Glutamatergic neuron (in vitro differentiated cells): Measurements from ENCODE around the gene PRSS33. TPM values are rescaled to one million over a fixed set of nuclear protein-coding genes. Genes with fewer than 3 reads are reported as not detected.

ENCODE experiments used
- DNase-seq: peaks from one replicate; pipeline ENCODE4 v3.0.0; 2022
- H3K27ac Mint-ChIP-seq: one replicate; pipeline ENCODE4 v1.8.0; 2020; ENCODE audit warnings: mild to moderate bottlenecking, mixed read lengths, inconsistent platforms; ENCODE audit not compliant: unreplicated experiment
- H3K27me3 Mint-ChIP-seq: one replicate; pipeline ENCODE4 v1.8.0; 2020; ENCODE audit warnings: mild to moderate bottlenecking, moderate library complexity, mixed read lengths, inconsistent platforms; ENCODE audit not compliant: unreplicated experiment
- H3K36me3 Mint-ChIP-seq: one replicate; pipeline ENCODE4 v1.8.0; 2020; ENCODE audit warnings: mild to moderate bottlenecking, mixed read lengths, inconsistent platforms; ENCODE audit not compliant: unreplicated experiment
- H3K4me1 Mint-ChIP-seq: one replicate; pipeline ENCODE4 v1.8.0; 2020; ENCODE audit warnings: mild to moderate bottlenecking, low read depth, mixed read lengths, inconsistent platforms; ENCODE audit not compliant: unreplicated experiment
- H3K4me3 Mint-ChIP-seq: one replicate; pipeline ENCODE4 v1.8.0; 2020; ENCODE audit warnings: mild to moderate bottlenecking, mixed read lengths, inconsistent platforms; ENCODE audit not compliant: unreplicated experiment
- H3K9me3 Mint-ChIP-seq: one replicate; pipeline ENCODE4 v1.8.0; 2020; ENCODE audit warnings: mild to moderate bottlenecking, moderate library complexity, mixed read lengths, inconsistent platforms; ENCODE audit not compliant: unreplicated experiment
- CTCF ChIP-seq: fragments of 200-600 bp; sonication (generic); IDR thresholded peaks from one replicate; pipeline ENCODE4 v1.5.0; 2021; ENCODE audit not compliant: partially characterized antibody, unreplicated experiment
- total RNA-seq: library from RNA; stranded (reverse); fragmentation: NEBNext Ultra II Directional; extraction: Animal tissue kit (Norgen Biotek cat#: 25700); gene quantifications from one replicate; pipeline ENCODE4 v1.2.1, GENCODE V29; 2021; ENCODE audit not compliant: unreplicated experiment

The PRSS33 gene
- total RNA-seq, 1 donor from 2014 or later = 0.39 TPM

GRCh38 chr16:2813771-2814221 lies 26.4 kb upstream of the PRSS33 start:
- TF ChIP-seq CTCF = no peak
- Mint-ChIP-seq H3K36me3 (peaks cover 6% of the 10 kb centered on the region), H3K9me3 (peaks cover 9% of the 10 kb centered on the region), H3K27me3 (peaks cover 5% of the 10 kb centered on the region), H3K27ac (no peak overlapping the region), H3K4me1 (peaks cover 3% of the 10 kb centered on the region), H3K4me3 (no peak overlapping the region)
- no peak for DNase-seq

GRCh38 chr16:2811703-2812471 lies 24.5 kb upstream of the PRSS33 start:
- no peaks in the 10 kb centered on the region for H3K4me1 Mint-ChIP-seq

GRCh38 chr16:2810651-2811050 lies 23.3 kb upstream of the PRSS33 start:
- no peak for DNase-seq
- Mint-ChIP-seq H3K36me3 (peaks cover 6% of the 10 kb centered on the region), H3K27me3 (peaks cover 5% of the 10 kb centered on the region), H3K4me1 (no peaks in the 10 kb centered on the region), H3K9me3 (peaks cover 10% of the 10 kb centered on the region), H3K27ac (no peak overlapping the region), H3K4me3 (no peak overlapping the region)
- TF ChIP-seq CTCF = no peak

More at GRCh38 chr16:2811703-2812471, 24.5 kb upstream of the PRSS33 start:
- H3K36me3 Mint-ChIP-seq = peaks cover 6% of the 10 kb centered on the region
- no peak overlapping the region for H3K4me3 Mint-ChIP-seq
- no peak for DNase-seq
- peaks cover 5% of the 10 kb centered on the region for H3K27me3 Mint-ChIP-seq
- peaks cover 10% of the 10 kb centered on the region for H3K9me3 Mint-ChIP-seq
- no peak for TF ChIP-seq CTCF
- H3K27ac Mint-ChIP-seq = no peak overlapping the region

- TF ChIP-seq CTCF = no peak
- H3K4me3 Mint-ChIP-seq = no peak overlapping the region
- H3K4me1 Mint-ChIP-seq = no peaks in the 10 kb centered on the region
- peaks cover 12% of the 10 kb centered on the region for H3K36me3 Mint-ChIP-seq
- H3K27ac Mint-ChIP-seq = no peak overlapping the region
- peaks cover 5% of the 10 kb centered on the region for H3K27me3 Mint-ChIP-seq
- no peak for DNase-seq
- peaks cover 11% of the 10 kb centered on the region for H3K9me3 Mint-ChIP-seq
These were observed 21.9 kb upstream of the PRSS33 start for GRCh38 chr16:2809149-2809760.

- peaks cover 14% of the 10 kb centered on the region for H3K36me3 Mint-ChIP-seq
- no peak for TF ChIP-seq CTCF
- no peaks in the 10 kb centered on the region for H3K4me1 Mint-ChIP-seq
- H3K9me3 Mint-ChIP-seq = peaks cover 11% of the 10 kb centered on the region
- H3K27me3 Mint-ChIP-seq = peaks cover 6% of the 10 kb centered on the region
- H3K27ac Mint-ChIP-seq = no peak overlapping the region
- H3K4me3 Mint-ChIP-seq = no peak overlapping the region
- no peak for DNase-seq
These were observed 20.8 kb upstream of the PRSS33 start for GRCh38 chr16:2808181-2808580.
